Measurements from ENCODE around the gene CENATAC. TPM values are rescaled to one million over a fixed set of nuclear protein-coding genes. Genes with fewer than 3 reads are reported as not detected.
A peak's percentile ranks its signal among the peaks of the same experiment; 100 is the strongest.
"Not testable (repeated sequence)": the region's sequence is repeated elsewhere in the genome, so short reads cannot be mapped to it uniquely, and the experiment has no call there.

The CENATAC gene
- total RNA-seq, 1 donor from 2014 or later: 59.4 TPM

DNA sequence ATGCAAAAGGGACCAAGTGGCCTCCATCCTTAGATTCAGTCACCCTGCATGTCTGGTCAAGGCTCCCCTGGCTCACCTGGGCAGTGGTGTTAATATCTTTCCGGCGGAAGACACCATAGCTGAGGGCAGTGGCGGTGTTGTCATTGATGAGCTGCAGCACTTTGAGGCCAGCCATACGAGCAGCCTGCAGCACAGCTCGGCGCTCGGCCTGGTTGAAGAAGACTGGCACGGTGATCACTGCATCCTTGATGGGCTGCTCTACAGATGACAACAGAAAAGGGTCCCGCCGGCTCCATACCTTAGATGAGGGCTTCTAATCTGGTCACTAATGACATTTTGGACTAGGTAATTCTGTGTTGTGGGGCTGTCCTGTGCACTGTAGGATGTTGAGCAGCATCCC lies 56.5 kb downstream of the CENATAC start:
- no peak overlapping the region for H3K4me3 ChIP-seq
- TF ChIP-seq, protein P1, sequence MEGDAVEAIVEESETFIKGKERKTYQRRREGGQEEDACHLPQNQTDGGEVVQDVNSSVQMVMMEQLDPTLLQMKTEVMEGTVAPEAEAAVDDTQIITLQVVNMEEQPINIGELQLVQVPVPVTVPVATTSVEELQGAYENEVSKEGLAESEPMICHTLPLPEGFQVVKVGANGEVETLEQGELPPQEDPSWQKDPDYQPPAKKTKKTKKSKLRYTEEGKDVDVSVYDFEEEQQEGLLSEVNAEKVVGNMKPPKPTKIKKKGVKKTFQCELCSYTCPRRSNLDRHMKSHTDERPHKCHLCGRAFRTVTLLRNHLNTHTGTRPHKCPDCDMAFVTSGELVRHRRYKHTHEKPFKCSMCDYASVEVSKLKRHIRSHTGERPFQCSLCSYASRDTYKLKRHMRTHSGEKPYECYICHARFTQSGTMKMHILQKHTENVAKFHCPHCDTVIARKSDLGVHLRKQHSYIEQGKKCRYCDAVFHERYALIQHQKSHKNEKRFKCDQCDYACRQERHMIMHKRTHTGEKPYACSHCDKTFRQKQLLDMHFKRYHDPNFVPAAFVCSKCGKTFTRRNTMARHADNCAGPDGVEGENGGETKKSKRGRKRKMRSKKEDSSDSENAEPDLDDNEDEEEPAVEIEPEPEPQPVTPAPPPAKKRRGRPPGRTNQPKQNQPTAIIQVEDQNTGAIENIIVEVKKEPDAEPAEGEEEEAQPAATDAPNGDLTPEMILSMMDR (IDR thresholded peaks at IDR 0.05): no peak
- H3K9me3 ChIP-seq: no peaks in the 10 kb centered on the region
- no peak for ATAC-seq
- no peaks in the 10 kb centered on the region for H3K27me3 ChIP-seq
- no peak for DNase-seq
- peaks cover 18% of the 10 kb centered on the region for H3K4me1 ChIP-seq
- H3K27ac ChIP-seq: no peak overlapping the region
- H3K36me3 ChIP-seq: peaks cover 60% of the 10 kb centered on the region
- intact Hi-C loops (cut with DNase I): no loop called here

DNA sequence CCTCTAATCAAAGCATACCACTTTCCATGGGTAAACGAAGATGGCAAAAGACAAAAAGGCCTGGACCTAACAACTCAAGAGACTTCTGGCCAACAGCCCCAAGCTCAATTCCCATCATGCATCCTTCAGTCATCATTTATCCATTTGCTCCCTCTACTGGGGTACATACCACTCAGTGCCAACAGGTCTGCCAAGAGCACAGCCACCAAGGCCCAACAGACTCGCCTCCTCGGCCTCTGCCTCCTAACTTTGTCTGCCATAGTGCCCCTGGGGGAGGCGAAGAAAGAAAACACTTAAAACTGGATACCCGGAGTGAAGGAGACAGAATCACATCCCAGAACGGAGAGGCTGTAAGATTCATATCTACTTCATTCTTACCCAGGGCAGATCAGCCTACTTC lies 58.0 kb downstream of the CENATAC start:
- no peaks in the 10 kb centered on the region for H3K9me3 ChIP-seq
- peaks cover 18% of the 10 kb centered on the region for H3K4me1 ChIP-seq
- TF ChIP-seq, protein P1 (IDR thresholded peaks at IDR 0.05): no peak
- H3K27ac ChIP-seq: no peak overlapping the region
- H3K27me3 ChIP-seq: no peaks in the 10 kb centered on the region
- intact Hi-C loops (cut with DNase I): no loop called here
- peaks cover 45% of the 10 kb centered on the region for H3K36me3 ChIP-seq
- H3K4me3 ChIP-seq: peak overlapping the region; percentile 82
- DNase-seq: no peak
- no peak for ATAC-seq

DNA sequence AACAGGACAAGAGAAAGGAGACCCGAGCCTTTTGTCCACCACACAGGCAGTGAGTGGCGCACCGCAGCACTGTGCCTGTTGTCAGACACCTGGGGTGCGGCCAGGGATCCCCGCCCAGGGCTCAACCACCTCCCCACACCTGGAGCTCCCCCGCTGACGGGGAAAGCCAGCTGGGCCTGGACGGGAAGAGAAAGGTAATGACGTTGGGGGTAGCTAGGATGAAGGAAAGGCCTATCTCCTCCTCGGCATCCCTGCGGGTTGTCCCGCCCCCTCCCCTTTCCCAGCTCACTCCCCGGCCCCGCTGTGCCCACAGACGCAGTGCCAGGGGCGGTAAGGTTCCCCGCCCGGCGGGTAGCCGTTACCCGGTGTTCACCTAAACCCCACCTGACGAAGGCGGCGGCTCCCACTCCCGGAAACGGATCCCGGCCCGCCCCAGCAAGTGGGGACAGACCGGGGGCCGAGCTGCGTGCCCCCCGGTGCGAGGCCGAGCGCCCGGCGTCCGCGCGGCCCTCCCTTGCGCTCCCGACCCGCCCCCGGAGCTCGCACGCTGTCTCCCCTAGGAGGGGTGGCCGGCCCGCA lies 58.6 kb downstream of the CENATAC start:
- peak overlapping the region; percentile 86 for H3K27ac ChIP-seq
- H3K9me3 ChIP-seq: no peaks in the 10 kb centered on the region
- no peaks in the 10 kb centered on the region for H3K27me3 ChIP-seq
- DNase-seq (peak; percentile 75), ATAC-seq (peak; percentile 4)
- peak overlapping the region; percentile 82 for H3K4me3 ChIP-seq
- H3K4me1 ChIP-seq: peaks cover 18% of the 10 kb centered on the region
- TF ChIP-seq, protein P1 (IDR thresholded peaks at IDR 0.05): no peak
- H3K36me3 ChIP-seq: peaks cover 39% of the 10 kb centered on the region
- intact Hi-C loops (cut with DNase I): no loop called here

DNA sequence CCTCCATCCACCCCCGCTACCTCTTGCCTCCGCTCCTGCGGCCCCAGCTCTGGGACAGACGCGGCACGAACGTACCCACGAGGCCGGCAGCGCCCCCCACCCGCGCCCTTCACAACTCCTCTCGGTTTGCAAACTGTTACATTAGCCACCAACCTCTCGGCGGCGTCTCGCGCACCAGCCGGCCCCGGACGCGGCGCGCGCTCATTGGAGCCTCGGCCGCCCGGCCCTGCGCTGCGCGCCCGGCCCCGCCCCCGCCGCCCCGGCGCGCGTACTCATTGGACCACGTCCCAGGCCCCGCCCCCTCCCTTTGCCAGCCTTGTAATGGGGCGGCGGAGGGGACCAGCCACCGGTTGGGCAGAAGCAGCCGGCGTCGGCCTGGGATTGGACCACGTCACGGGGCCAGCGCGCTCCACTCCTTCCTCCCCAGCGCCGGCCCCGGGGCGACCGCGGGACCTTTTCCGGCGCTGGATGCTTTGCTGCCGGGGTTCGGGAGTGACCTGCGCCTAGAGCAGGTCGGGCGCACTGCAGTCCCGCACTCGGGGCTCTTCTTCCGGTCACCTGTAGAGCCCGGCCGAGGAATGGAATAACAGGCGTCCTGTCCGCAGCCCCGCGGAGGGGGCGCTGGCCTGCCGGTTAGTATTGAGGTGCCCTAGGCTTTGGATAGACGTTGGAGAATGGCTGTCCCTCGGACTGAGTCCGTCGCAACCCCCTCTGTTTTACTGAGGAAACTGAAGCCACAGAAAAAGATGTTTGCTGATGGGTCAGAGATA lies 59.2 kb downstream of the CENATAC start, which contains the start of gene HYOU1:
Gene HYOU1, minus strand, starts transcription at position 206 of the 770 bp plus-strand sequence. CDS start 1,045 bp downstream, outside the sequence.
- peaks cover 32% of the 10 kb centered on the region for H3K36me3 ChIP-seq
- ATAC-seq: peak; percentile 98
- peak within 1 kb of the TSS; percentile 82 for H3K4me3 ChIP-seq
- DNase-seq: peak; percentile 99
- TF ChIP-seq, protein P1 (IDR thresholded peaks at IDR 0.05): peak; percentile 18
- peak within 1 kb of the TSS; percentile 86 for H3K27ac ChIP-seq
- intact Hi-C loops (cut with DNase I): no loop called here
- no peaks in the 10 kb centered on the region for H3K9me3 ChIP-seq
- peaks cover 18% of the 10 kb centered on the region for H3K4me1 ChIP-seq
- H3K27me3 ChIP-seq: no peaks in the 10 kb centered on the region

DNA sequence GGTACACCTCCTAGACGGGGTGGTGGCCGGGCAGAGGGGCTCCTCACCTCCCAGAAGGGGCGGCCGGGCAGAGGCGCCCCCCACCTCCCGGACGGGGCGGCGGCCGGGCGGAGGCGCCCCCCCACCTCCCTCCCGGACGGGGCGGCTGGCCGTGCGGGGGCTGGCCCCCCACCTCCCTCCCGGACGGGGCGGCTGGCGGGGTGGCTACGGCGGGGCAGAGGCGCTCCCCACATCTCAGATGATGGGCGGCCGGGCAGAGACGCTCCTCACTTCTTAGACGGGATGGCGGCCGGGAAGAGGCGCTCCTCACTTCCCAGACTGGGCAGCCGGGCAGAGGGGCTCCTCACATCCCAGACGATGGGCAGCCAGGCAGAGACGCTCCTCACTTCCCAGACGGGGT lies 61.2 kb downstream of the CENATAC start:
- intact Hi-C loops (cut with DNase I); H3K27me3 ChIP-seq; H3K4me3 ChIP-seq; H3K27ac ChIP-seq; DNase-seq; H3K9me3 ChIP-seq; ATAC-seq: not testable (repeated sequence)
- peaks cover 13% of the 10 kb centered on the region for H3K36me3 ChIP-seq
- H3K4me1 ChIP-seq: peaks cover 18% of the 10 kb centered on the region

DNA sequence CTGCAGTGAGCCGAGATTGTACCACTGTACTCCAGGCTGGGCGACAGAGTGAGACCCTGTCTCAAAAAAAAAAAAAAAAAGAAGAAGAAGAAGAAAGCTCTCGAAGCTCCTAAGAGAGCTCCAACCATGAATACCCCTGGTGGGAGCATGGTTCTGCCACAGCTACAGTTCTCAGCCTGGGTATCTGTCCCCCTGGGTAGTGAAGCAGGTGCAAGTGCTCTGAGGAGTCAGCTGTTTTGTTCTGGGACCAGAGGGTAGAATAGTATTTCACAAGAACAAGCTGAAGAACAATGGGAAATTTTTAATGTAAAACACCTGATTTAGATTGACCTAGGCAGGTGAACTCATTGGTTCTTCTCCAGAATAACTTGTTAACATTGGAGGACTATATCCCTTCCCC lies 63.3 kb downstream of the CENATAC start:
- DNase-seq (no peak), ATAC-seq (no peak)
- intact Hi-C loops (cut with DNase I): no loop called here
- H3K4me3 ChIP-seq: no peak overlapping the region
- peaks cover 15% of the 10 kb centered on the region for H3K4me1 ChIP-seq
- TF ChIP-seq, protein P1 (IDR thresholded peaks at IDR 0.05): no peak
- no peaks in the 10 kb centered on the region for H3K36me3 ChIP-seq
- no peaks in the 10 kb centered on the region for H3K9me3 ChIP-seq
- no peak overlapping the region for H3K27ac ChIP-seq
- H3K27me3 ChIP-seq: no peaks in the 10 kb centered on the region
